ENCODE measurements around the gene PTPA. TPM values are rescaled to one million over a fixed set of nuclear protein-coding genes. Genes with fewer than 3 reads are reported as not detected.

PTPA gene
- polyA plus RNA-seq, 5 donors = 118 to 167 (median 126) TPM

- DNase-seq = no peak
These were observed 21.9 kb downstream of the PTPA start for GRCh38 chr9:129133082-129133481.

- DNase-seq = no peak
These were observed 24.3 kb downstream of the PTPA start for GRCh38 chr9:129135476-129135875.

- DNase-seq = no peak
These were observed 25.3 kb downstream of the PTPA start for GRCh38 chr9:129136446-129137035.

- DNase-seq = no peak
These were observed 26.3 kb downstream of the PTPA start for GRCh38 chr9:129137292-129138143.

- no peak for DNase-seq
These were observed 26.9 kb downstream of the PTPA start for GRCh38 chr9:129138144-129138462.

GRCh38 chr9:129138476-129139232 lies 27.4 kb downstream of the PTPA start:
- peak; percentile 38 to 57 for DNase-seq

- DNase-seq = peak; percentile 84 to 89
These were observed 28.2 kb downstream of the PTPA start for GRCh38 chr9:129139233-129139992.

- peak; percentile 98 for DNase-seq
These were observed 28.8 kb downstream of the PTPA start for GRCh38 chr9:129139993-129140396.

GRCh38 chr9:129140397-129141065 lies 29.3 kb downstream of the PTPA start:
- peak; percentile 54 to 57 for DNase-seq

- DNase-seq = peak; percentile 63 to 80
These were observed 30.1 kb downstream of the PTPA start for GRCh38 chr9:129141066-129142041.

- no peak for DNase-seq
These were observed 31.1 kb downstream of the PTPA start for GRCh38 chr9:129142138-129142935.

GRCh38 chr9:129143031-129143927 lies 32.1 kb downstream of the PTPA start:
- peak; percentile 84 to 88 for DNase-seq

- no peak for DNase-seq
These were observed 34.1 kb downstream of the PTPA start for GRCh38 chr9:129145316-129145715.

GRCh38 chr9:129145841-129146292 lies 34.7 kb downstream of the PTPA start:
- DNase-seq = peak; percentile 58 to 68

GRCh38 chr9:129146441-129146941 lies 35.3 kb downstream of the PTPA start:
- DNase-seq = peak; percentile 37 to 38

GRCh38 chr9:129148463-129149204 lies 37.4 kb downstream of the PTPA start:
- no peak for DNase-seq

- DNase-seq = no peak
These were observed 38.2 kb downstream of the PTPA start for GRCh38 chr9:129149442-129149841.

Data from right lung (tissue), 5 donors.